ENCODE measurements around the gene PLP2.
A peak's percentile ranks its signal among the peaks of the same experiment; 100 is the strongest.

PLP2 gene

DNA sequence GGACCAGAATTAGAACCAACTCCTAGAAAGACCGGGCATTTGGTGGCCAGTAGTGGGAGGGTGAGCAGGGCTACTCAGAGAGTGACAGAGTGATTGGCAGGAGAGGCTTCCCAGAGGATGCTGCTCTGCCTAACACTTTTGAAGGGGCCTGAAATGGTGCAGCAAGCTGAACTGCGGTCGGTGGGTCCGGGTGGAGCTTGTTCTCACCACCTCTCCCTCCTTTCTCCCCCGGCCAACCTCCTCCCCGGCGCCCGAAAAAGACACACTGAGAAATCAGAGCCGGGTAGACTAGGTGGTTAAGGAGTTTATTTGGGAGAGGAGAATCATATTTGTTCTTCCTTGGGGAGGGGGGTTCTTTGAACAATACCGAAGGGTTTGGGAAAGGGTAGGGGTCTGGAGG is 15.8 kb downstream of the PLP2 start:
- DNase-seq = no peak

DNA sequence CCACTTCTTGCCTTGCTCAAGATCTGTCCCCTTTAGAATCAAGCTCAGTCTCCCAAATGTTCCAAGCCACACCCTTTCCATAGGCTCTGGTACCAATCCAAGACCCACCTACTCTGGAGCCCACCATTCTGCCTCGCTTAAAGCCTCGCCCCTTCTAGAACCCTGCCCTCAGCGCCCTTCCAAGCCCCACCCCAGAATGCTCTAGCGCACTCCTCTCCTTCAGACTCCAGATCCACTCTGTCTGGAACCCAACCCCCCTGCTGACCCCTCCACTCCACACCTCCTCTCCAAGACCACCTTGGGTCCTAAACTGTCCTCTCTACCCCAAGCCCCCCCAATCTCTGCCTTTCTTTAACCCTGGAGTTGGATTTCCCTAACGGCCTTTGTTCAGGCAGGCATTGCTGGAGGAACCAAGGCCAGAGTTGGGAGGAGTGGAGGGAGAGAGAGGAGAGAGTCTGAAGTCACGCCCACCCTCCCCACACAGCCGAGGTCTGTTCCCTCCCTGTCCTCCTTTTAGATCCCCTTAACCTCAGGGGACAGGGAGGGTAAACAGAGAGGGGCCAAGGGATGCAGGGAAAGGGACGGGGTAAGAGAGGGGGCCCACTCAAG is 16.9 kb downstream of the PLP2 start:
- DNase-seq = no peak

DNA sequence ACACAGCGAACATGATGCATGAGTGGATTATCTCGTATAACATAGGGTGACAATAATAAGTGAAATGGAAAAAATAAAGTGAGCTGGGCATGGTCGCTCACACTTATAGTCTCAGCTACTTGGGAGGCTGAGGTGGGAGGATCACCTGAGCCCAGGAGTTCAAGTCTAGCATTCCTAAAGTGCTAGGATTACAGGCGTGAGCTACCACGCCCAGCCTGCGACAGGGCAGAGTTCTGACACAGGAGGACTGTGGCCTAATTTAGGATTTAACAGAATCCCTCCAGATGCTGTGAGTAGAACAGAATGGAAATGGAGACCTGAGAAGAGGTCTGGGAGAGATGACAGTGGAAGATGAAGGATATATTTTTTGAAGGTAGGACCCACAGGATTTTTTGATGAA is 17.9 kb downstream of the PLP2 start:
- no peak for DNase-seq

DNA sequence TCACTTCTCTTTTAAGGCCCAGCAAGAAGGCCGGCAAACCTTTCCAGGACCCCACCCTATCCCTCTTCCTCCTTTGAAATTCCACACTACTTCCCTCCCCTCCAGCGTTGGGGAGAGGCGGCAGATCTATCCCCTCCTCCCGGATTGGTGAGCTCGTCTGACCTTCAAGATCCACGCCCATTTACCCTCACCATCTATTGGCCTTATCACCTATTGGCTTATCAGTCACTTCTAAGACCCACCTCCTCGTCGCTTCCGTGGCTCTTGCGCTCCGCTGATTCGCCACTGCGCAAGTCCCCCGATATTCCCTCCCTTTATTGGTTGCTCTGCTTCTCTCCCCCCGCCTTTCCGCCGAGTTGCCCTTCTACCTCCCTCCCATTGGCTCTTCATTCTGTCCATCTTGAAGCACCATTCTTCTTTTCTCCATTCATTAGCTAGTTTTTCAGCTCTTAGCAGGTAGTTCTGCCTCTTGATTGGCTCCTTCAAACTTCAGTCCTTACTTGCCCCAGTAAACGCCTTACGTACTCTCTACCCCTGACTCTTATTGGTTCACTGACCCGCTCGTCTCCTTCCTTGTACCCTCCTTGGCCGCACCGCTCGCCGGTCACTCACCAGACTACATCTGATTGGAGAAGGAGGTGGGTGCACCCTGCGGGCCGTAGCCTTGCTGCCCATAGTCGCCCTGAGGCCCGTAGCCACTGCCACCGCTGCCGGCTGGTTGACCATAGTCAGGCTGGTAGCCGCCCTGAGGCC is 19.3 kb downstream of the PLP2 start:
- peak; percentile 52 for DNase-seq

DNA sequence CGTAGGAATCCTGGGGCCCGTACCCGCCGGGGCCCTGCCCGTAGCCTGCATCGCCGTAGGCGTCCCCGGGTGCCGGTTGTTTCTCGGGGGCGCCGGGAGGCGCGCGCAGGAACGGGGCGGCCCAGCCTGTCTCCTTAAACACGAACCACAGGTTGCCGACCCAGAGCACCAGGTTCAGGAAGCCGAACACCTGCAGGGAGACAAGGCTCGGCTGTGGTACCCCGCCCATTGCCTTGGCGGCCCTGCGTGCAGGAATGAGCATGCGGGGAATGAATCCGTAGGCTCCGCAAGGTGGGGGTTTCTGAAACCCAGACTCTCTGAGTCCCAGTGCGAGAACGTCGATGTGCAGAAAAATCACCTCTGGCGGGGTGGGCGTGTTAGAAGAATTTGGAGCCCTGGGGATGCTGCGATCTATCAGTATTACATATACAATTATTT is 19.9 kb downstream of the PLP2 start:
- no peak for DNase-seq

DNA sequence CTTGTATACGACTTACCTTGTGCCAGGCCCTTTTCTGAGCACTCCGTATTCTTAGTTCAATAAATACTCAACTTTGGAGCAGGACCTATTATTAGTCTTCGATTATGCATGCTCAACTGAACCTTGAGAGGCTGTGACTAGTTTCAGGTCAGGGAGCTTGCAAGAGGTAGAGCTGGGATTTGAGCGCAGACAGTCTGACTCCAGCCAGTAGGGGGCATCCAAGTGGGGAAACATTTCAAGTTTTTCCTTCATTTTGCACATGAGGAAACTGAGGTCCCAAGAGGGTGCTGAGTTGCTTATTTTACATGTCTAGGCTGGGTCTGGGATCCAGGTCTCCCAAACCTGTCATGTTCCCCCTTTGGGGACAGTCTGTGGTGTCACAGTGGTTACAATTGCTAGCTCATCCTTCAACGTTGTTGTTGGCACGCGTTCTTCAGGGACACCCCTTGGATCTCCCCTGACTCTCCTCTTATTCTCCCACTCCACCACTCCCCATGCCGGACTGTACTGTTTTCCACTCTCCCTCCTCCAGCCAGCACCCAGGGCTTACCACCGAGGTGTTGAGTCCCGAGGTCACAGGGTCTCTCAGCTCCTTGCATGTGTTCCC is 21.1 kb downstream of the PLP2 start:
- DNase-seq = no peak

DNA sequence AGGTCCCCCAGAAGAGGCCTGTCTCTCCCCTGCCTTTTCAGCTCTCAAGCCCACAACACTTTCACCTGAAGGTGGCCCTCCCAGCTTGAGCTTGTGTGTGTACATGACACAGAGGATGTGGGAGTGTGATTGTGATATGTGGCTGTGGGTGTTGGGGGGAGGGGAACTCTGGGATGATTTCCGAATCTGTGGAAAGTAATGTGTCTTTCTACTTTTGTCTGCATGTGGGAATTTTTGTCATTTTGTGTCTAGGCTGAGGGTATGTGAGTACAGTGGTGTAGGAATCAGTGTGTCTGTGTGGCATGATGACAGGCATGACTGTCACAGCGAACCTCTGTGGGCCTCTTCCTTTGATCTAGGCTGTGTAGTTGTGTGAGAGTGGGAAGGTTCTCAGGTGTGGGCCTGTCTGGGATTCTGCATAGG is 21.9 kb downstream of the PLP2 start:
- DNase-seq = no peak

DNA sequence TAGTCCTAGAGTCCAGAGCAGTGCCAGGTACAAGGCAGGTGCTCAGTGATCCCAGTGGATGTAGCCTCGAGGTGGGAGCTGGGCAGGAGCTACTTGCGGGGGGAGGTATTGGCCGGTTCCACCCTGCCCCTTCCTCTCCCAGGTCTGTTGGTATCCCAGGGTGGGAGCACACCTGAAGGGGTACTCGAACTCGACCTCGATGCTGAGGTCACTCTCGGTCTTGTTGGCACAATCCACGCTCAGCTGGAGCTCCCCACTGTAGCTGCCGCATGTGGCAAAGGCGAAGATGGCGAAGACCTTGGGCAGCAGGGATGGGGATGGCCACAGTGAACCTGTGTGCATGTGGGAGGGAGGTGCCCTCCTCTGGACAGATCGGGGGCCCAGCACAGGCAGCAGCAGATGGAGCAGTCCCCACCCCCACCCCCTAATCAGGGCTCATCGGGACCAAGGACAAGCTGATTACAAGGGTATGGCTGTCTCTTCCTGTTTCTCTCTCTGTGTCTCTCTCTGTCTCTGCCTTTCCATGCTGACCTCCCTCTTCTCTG is 25.9 kb downstream of the PLP2 start:
- DNase-seq = no peak

DNA sequence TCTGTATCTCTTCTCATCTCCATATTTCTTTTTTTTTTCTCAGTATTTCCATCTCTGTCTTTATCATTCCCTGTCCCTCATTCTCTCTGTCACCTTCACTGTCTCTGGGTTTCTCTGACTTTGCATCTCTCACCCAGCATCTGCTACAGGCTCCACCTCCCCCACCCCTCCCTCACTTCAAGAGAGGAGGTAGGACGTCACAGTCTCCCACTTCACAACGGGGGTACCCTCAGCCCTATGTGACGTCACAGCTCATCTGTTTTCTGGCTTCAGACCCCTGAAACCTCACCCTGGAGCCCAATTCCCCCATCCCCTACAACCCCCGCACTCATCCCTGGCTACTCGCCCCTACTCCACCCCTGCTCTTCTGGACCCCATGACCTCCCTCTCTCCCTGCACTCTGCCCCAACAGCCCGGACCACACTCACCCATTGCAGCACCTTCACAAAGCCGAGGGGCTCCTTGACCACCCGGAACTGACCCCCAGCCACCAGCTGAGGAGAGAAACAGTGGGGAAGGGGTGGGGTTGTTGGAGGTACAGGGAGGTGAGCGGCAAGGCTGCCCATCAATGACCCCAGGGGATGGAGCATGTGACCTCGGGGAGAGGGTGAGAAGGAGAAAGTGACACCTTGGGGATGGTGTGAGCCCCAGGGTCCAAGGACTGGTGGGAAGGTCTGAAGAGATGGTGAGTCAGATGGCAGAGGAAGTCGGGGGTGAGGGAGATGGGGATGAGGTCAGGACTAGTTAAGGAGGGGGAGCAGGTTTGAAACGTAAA is 27.0 kb downstream of the PLP2 start:
- DNase-seq = no peak

DNA sequence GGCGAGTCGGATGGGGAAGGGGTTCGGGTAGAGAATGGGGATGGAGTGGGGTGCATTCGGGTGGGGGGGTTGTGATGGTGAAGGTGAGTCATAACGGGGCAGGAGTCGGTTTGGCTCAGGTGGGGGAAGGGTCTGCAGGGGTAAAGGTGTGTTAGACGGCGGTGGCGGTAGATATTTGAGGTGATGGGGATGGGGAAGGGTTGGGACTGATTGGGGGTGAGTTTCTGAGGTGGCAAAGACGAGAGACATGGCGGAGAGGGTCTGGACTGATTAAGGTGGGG is 27.6 kb downstream of the PLP2 start:
- DNase-seq = no peak

DNA sequence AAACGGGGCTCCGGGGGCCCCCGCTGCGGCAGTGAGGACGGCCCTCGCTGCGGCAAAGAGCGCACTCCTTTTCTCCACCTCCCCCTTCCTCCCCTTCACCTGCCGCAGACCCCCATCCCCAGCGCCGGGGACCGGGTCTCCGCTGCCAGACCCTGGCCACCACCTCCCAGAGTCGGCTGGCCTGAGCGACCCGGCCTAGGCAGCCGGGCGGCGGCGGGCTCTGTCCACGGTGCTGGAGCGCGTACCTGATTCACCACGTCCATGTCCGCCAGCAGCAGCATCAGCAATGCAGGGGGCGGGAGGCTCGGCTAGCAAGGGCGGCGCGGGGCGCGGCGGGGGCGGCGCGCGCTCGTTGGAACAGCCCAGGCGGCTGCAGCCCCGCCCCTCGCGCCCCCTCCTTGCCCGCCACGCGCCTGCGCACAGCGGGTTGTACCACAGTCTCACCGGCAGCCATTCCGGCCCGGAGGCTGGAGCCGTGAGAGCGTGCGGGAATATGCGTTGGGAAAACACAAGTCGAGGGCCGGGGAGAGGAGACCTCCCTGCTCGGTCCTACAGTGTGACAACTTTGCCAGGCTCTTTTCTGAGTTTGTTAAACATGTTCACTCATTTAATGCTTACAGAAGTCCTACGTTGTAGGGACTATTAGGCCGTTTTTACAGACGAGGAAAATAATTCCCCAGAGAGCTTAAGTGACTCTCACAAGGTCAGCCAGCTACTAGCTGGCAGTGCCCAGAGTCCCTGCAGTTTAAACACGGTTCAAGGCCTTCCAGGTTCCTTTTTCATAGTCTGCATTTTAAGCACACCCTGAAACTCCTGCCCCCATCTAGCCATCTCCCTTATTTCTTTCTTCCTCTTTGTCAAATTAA is 28.4 kb downstream of the PLP2 start, which contains the start of gene SYP:
TSS of gene SYP (minus strand) at position 288 of the 866 bp plus-strand sequence. CDS start at position 281, 7 bp downstream.
- peak; percentile 19 for DNase-seq

DNA sequence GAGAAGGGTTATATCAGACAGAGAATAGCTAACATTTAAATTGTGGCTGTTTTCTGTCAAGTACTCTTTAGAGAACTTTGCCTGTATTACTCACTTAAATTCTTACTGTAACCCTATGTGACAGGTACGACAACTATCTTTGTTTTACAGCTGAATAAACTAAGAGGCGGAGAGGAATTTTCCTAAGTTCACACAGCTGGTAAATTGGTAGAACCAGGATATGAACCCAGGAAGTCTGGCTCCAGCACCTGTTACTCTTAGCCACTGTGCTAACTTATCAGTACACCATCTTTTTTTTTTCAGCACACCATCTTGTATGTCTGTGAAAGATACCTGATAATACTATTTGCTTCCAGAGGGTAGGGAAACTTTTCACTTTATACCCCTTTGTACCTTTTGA is 30.3 kb downstream of the PLP2 start:
- DNase-seq = no peak

DNA sequence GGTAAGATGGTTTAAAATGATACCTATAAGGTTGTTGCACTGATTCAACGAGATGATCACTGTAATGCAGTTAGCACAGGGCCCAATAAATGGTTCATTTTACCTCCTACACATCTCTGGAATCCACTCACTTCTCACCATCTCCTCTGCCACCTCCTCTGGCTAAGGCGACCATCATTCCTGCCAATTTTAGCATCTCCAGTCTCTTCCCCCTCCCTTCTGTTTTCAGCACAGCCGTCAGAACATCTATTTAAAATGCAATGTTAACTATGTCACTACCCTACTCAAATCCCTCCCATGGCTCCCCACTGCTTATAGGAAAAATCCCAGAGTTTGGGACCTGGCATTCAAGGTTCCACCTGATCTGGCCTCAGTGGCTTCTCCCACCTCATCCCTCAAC is 31.8 kb downstream of the PLP2 start:
- no peak for DNase-seq

DNA sequence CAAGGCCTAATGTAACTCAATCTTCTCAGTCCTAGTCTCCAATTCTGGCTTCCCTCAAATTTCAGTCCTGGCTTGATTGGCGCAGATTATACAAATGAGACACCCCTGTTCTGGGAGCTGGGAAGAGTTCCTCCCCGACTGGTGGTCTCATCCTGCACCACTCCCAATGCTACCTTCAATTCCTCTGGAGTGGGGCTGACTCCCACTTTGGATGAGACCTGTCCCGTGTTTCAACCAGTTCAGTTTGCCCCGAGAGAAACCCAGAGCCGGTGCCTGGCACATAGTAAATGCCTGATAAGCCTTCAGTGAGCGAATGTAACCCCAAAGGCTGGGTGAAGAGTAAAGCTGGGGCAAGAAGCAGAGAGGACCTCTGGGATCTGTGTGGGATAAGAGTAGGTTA is 32.3 kb downstream of the PLP2 start:
- DNase-seq = no peak

DNA sequence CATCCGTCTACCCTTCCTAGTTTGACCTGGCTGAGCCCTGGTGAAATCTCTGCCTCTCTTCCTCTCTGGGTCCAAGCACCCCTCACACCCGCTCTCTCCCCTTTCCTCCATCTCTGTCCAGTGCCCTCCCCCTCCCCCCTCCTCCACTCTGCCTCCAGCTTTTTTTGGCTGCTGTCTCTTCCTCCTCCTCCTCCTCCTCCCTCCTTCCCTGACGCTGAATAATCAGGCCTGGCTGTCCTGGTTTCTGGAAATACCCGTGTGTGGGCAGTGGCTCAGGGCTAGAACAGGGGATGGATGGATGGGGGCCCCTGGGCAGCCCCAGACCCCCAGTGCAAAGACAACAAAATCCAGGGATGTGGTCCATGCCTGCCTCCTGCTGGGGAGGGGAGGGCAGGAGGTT is 33.0 kb downstream of the PLP2 start:
- no peak for DNase-seq

DNA sequence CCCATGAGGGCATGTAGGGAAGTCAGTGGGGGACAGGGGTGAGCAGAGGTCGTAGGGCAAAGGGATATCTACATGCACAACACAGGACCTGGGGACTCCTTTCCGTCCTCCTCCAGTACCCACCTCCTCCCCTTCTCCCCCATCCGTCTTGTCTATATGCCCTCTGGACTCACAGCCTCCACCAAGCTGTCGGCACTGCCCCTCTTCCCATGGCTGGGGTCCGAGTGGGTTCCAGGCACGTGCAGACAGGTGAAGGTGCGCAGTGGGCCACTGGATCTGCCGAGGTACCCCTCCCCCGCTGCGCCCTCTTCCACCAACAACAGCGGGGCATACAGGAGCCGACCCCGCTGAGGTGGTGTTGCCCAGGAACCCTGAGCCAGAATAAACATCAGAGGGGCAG is 33.7 kb downstream of the PLP2 start:
- DNase-seq = no peak

DNA sequence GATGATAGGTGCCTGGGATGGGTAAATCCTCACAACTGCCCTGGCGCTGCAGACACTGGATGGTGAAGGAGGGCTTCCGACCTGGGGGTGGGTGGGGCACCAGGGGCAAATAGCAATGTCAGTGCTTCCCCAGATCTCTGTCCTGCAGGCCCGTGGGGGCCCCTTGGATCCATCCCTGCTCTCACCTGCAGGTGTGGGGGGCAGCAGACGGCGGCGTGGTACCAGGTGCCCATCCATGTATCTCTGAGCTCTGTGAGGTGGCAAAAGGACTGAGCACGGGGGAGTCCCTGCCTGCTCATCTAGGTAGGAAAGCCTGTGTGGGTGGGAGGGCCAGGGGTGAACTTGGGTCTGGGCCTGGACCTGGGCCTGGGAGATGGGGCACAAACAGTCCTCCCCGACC is 34.8 kb downstream of the PLP2 start:
- DNase-seq = no peak

DNA sequence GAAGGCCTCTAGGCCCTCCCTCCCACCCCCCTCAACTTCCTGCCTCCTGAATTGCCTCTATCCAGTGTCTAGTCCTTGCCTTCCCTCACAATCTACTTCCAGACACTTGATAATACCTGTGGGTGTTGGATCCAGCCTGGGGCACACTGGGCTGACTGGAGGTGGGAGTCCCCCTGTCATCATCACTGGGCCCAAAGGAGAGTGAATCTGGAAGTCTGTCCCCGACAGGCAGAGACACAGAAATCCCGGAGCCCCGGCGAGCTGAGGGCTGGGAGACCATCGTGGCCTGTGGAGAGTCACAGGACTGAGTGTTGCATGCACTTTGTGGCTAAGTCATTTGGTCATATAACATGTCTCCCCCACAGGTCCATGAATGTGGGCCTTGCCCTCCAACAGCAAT is 36.7 kb downstream of the PLP2 start:
- no peak for DNase-seq

DNA sequence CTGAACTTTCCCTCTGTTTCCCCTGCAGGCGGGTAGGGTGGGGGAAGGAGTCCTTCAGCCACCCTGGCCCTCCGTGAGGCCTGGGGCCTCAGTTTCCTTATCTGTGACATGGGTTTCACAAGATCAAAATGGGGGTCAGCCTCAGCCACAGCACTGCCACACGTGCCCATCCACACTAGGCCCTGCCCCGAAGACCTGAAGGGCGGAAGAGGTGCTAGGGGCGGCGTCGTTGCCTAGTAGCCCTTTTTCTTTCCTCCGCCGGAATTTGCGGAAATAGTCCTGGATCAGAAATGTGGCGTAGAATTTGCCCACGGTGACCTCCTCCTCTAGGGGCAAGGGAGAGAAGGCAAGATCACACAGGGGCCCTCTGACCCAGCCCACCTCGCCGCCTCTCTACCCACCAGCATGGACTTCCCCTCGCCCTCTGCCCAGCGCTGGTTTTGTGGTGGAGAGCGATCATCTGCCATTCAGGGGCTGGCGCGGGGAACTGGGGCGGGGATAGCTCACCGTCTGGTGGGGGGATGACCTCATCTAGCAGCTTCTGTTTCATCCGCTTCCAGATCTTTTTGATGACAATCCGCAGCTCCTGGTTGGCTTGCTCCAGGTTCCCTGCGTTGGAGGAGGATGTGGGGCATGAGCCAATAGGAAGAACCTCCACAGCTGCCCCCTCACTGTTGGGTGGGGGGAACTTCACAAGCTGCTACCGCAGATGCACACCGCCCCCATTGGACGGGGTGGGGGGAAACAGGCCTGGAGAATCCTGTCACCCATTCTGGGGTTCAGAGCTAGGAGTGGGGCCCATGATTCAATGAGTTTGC is 37.9 kb downstream of the PLP2 start:
- DNase-seq = no peak

DNA sequence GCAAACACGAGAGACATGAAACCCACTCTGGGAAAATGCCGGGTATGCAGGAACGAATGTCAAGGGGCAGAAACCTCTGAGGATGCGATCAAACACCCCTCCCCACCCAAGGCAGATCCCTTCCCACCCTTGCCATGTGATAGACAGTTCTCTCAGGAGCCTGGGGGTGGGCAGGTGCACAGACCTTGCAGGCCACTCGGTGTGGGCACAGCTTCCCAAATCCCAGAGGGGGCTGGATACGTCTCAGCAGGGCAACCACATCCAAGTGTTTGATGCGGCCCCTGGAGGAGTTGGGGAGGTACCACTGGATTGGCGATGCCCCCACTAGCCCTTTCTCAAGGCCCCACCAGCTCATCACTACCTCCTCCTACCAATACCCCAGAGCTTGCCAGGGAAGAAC is 38.7 kb downstream of the PLP2 start:
- no peak for DNase-seq

DNA sequence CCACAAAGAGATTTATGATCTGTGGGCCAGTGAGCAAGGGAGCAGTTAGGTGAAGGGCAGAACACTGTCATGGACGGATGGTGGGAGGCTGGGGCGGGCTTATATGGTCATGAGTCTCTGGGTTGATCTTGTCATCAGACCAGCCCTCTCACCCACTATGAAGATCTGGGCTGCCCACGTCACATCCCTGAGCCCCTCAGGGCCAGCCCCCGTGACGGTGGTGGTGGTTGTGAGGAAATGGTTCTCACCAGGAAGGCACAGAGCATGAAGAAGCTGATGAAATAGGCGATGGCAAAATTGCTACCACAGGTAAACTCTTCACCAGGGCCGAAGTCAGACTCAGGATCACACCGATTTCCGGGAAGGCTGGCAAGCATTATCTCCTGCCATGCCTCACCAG is 39.4 kb downstream of the PLP2 start:
- no peak for DNase-seq

DNA sequence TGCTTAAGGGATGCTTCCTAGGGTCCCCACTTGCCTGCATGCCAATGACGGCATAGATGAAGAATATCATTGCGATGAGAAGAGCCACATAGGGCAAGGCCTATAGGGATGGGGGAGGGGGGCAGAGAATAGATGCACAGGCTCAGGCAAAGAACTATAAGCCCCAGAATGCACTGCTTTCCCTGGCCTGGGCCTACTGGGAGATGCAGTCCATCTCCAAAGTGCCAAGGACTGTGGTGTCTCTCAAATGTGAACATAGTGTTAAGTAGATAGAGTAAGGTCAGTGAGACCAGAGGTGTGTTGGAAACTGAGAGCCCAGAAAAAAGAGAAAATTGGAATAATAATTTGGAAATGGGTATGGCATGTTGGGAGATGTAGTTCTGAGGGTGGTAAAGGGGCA is 40.5 kb downstream of the PLP2 start:
- DNase-seq = no peak
